MM.1S (cell line): Measurements from ENCODE around the gene CLCNKB.
"Not testable (repeated sequence)": the region's sequence is repeated elsewhere in the genome, so short reads cannot be mapped to it uniquely, and the experiment has no call there.

Experiments used
- DNase-seq: peaks from one replicate; pipeline ENCODE4 v3.0.0-alpha.2; 2015
- H2AFZ ChIP-seq: fragments of 300-600 bp; sonication (generic); 2 replicates; pipeline ENCODE4 v1.6.0; 2016; ENCODE audit warnings: antibody characterized with exemption, low read length
- H3F3A ChIP-seq: fragments of 300-600 bp; sonication (generic); 2 replicates; pipeline ENCODE4 v1.6.1; 2016; ENCODE audit warnings: mild to moderate bottlenecking, antibody characterized with exemption, low read length, moderate library complexity, mixed read lengths; ENCODE audit not compliant: insufficient read depth
- H3K27ac ChIP-seq: fragments of 300-600 bp; sonication (generic); 2 replicates; pipeline ENCODE4 v1.5.1; 2016; ENCODE audit warnings: mild to moderate bottlenecking, low read length
- H3K27me3 ChIP-seq: fragments of 300-600 bp; sonication (generic); replicated peaks from 2 replicates; pipeline ENCODE4 v1.6.0; 2016; ENCODE audit warnings: low read length; ENCODE audit not compliant: insufficient read depth
- H3K36me3 ChIP-seq: fragments of 300-600 bp; sonication (generic); replicated peaks from 2 replicates; pipeline ENCODE4 v1.6.1; 2016; ENCODE audit warnings: mild to moderate bottlenecking, low read length, mixed read lengths; ENCODE audit not compliant: insufficient read depth
- H3K4me1 ChIP-seq: fragments of 300-600 bp; sonication (generic); 2 replicates; pipeline ENCODE4 v1.6.1; 2016; ENCODE audit warnings: low read length, mixed read lengths
- H3K4me2 ChIP-seq: fragments of 300-600 bp; sonication (generic); 2 replicates; pipeline ENCODE4 v1.6.0; 2016; ENCODE audit warnings: low read depth, low read length
- H3K4me3 ChIP-seq: fragments of 300-600 bp; sonication (generic); 2 replicates; pipeline ENCODE4 v1.5.1; 2016; ENCODE audit warnings: low read length, mixed read lengths
- H3K79me2 ChIP-seq: fragments of 300-600 bp; sonication (generic); 2 replicates; pipeline ENCODE4 v1.6.1; 2016; ENCODE audit warnings: mixed run types, low read length, mixed read lengths
- H3K9ac ChIP-seq: fragments of 300-600 bp; sonication (generic); 2 replicates; pipeline ENCODE4 v1.6.1; 2016; ENCODE audit warnings: low read length, mixed read lengths
- H3K9me2 ChIP-seq: fragments of 300-600 bp; sonication (generic); replicated peaks from 2 replicates; pipeline ENCODE4 v1.6.1; 2016; ENCODE audit warnings: mild to moderate bottlenecking, low read length, mixed read lengths; ENCODE audit not compliant: insufficient read depth
- H3K9me3 ChIP-seq: fragments of 300-600 bp; sonication (generic); replicated peaks from 2 replicates; pipeline ENCODE4 v1.6.1; 2016; ENCODE audit warnings: mild to moderate bottlenecking, low read length, mixed read lengths; ENCODE audit not compliant: insufficient read depth
- H4K20me1 ChIP-seq: fragments of 300-600 bp; sonication (generic); 2 replicates; pipeline ENCODE4 v1.6.1; 2016; ENCODE audit warnings: mild to moderate bottlenecking, low read length, moderate library complexity, mixed read lengths; ENCODE audit not compliant: insufficient read depth
- EZH2 ChIP-seq: fragments of 300-600 bp; sonication (generic); optimal IDR thresholded peaks from 2 replicates; pipeline ENCODE3; 2017; ENCODE audit warnings: low read depth, mild to moderate bottlenecking, antibody characterized with exemption, low read length, mixed read lengths
- EZH2phosphoT487 ChIP-seq: fragments of 300-600 bp; sonication (generic); IDR thresholded peaks from 2 replicates; pipeline ENCODE4 v1.6.1; 2018; ENCODE audit warnings: antibody characterized with exemption, low read length
- TF ChIP-seq, protein P1 (sequence below): fragments of 300-600 bp; sonication (generic); IDR thresholded peaks from 2 replicates; pipeline ENCODE4 v1.5.1; 2016; ENCODE audit warnings: antibody characterized with exemption, low read length, mixed read lengths

Gene CLCNKB

GRCh38 chr1:16032388-16033102 lies 11.0 kb upstream of the CLCNKB start:
- no peaks in the 10 kb centered on the region for H3K4me1 ChIP-seq
- H3K36me3 ChIP-seq = no peaks in the 10 kb centered on the region
- no peak overlapping the region for H3K27ac ChIP-seq
- H3K9ac ChIP-seq = no peak overlapping the region
- TF ChIP-seq EZH2 (no peak), EZH2phosphoT487 (no peak)
- TF ChIP-seq, protein P1, sequence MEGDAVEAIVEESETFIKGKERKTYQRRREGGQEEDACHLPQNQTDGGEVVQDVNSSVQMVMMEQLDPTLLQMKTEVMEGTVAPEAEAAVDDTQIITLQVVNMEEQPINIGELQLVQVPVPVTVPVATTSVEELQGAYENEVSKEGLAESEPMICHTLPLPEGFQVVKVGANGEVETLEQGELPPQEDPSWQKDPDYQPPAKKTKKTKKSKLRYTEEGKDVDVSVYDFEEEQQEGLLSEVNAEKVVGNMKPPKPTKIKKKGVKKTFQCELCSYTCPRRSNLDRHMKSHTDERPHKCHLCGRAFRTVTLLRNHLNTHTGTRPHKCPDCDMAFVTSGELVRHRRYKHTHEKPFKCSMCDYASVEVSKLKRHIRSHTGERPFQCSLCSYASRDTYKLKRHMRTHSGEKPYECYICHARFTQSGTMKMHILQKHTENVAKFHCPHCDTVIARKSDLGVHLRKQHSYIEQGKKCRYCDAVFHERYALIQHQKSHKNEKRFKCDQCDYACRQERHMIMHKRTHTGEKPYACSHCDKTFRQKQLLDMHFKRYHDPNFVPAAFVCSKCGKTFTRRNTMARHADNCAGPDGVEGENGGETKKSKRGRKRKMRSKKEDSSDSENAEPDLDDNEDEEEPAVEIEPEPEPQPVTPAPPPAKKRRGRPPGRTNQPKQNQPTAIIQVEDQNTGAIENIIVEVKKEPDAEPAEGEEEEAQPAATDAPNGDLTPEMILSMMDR = peak; percentile 76
- no peaks in the 10 kb centered on the region for H3F3A ChIP-seq
- H3K9me2 ChIP-seq = no peaks in the 10 kb centered on the region
- no peak overlapping the region for H2AFZ ChIP-seq
- peak; percentile 60 for DNase-seq
- no peak overlapping the region for H3K4me3 ChIP-seq
- no peak overlapping the region for H3K4me2 ChIP-seq
- H3K27me3 ChIP-seq = peaks cover 49% of the 10 kb centered on the region
- no peaks in the 10 kb centered on the region for H4K20me1 ChIP-seq
- no peaks in the 10 kb centered on the region for H3K9me3 ChIP-seq
- H3K79me2 ChIP-seq = no peaks in the 10 kb centered on the region

DNA sequence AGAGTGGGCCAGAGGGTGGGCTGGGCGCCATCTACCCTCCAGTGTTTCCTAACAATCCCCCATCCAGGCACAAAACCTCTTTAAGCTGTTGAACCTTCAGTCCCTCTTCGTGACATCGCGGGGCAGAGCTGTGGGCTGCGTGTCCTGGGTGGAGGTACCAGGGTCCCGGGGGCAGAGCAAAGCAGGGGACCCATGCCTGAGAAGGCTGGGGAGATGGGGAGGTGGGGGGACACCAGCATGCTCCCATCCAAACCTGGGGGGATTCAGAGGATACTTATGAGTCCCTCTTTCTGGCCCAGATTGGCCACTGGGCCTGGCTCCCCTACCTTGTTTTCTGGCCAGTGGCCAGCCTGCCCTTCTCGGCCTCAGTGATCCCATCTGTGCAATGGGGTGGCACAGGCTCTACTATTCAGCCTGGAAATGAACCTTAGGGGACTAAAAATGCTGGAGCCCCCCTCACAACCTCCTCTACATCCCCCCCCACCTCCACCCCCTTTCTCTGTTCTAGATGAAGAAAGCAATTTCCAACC lies 10.4 kb upstream of the CLCNKB start:
- not testable (repeated sequence) for H3K4me1 ChIP-seq, H3K4me3 ChIP-seq, H3F3A ChIP-seq, H4K20me1 ChIP-seq, H3K9me2 ChIP-seq, DNase-seq, H3K9ac ChIP-seq, H2AFZ ChIP-seq, H3K36me3 ChIP-seq, H3K27ac ChIP-seq, H3K4me2 ChIP-seq, H3K9me3 ChIP-seq, H3K79me2 ChIP-seq
- H3K27me3 ChIP-seq = peaks cover 49% of the 10 kb centered on the region

GRCh38 chr1:16036461-16036860 lies 7.1 kb upstream of the CLCNKB start:
- H3K9ac ChIP-seq, H3K4me3 ChIP-seq, H3F3A ChIP-seq, H3K9me2 ChIP-seq, H2AFZ ChIP-seq, H3K36me3 ChIP-seq, H4K20me1 ChIP-seq, H3K79me2 ChIP-seq, H3K4me2 ChIP-seq, H3K4me1 ChIP-seq, DNase-seq, H3K9me3 ChIP-seq, H3K27ac ChIP-seq: not testable (repeated sequence)
- peaks cover 40% of the 10 kb centered on the region for H3K27me3 ChIP-seq

DNA sequence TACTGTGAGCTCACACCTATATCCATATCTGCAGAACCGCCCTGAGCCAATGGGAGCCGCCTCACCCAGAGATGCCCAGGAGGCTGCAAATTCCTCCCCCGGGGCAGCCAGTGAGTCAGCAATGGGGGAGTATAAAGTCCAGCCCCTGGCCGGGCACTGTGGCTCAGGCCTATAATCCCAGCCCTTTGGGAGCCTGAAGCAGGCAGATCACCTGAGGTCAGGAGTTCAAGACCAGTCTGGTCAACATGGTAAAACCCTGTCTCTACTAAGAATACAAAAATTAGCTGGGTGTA lies 5.0 kb upstream of the CLCNKB start:
- Histone ChIP-seq H3F3A (no peaks in the 10 kb centered on the region), H3K4me1 (no peaks in the 10 kb centered on the region)

DNA sequence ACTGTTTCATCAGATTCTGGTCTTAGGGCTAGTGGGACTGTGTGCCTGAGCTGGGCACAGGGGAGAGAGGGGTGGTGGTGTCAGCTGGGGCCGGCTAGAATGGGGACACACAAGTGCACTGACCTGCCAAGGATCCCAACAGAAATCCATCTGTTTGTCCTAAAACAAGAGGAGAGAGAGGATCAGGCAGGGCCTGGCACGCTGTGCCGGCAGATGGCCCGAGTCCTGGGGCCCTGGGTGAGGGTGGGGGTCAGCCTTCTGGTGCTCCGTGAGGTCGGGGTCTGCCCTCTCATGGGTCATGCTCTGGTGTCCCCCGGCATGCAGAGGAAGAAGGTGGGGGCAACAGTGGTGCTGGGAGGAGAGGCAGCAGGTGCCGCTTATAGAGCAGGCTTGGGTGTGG lies 3.7 kb upstream of the CLCNKB start:
- H3F3A ChIP-seq, H4K20me1 ChIP-seq, H3K9ac ChIP-seq, H3K4me1 ChIP-seq, H3K79me2 ChIP-seq, H2AFZ ChIP-seq, H3K27ac ChIP-seq, H3K4me3 ChIP-seq, H3K9me2 ChIP-seq, H3K4me2 ChIP-seq, H3K36me3 ChIP-seq, DNase-seq, H3K9me3 ChIP-seq: not testable (repeated sequence)
- H3K27me3 ChIP-seq = peaks cover 68% of the 10 kb centered on the region

More for the DNA sequence above, 5.0 kb upstream of the CLCNKB start:
- Histone ChIP-seq H3K9ac (no peak overlapping the region), H4K20me1 (no peaks in the 10 kb centered on the region), H3K36me3 (no peaks in the 10 kb centered on the region), H3K9me2 (no peaks in the 10 kb centered on the region), H3K79me2 (no peaks in the 10 kb centered on the region), H3K27ac (no peak overlapping the region), H3K4me3 (no peak overlapping the region), H3K4me2 (no peak overlapping the region), H2AFZ (no peak overlapping the region), H3K9me3 (no peaks in the 10 kb centered on the region), H3K27me3 (peaks cover 55% of the 10 kb centered on the region)
- DNase-seq = no peak
- TF ChIP-seq EZH2phosphoT487 (no peak), EZH2 (no peak)
- TF ChIP-seq, protein P1 = no peak
